Middle frontal gyrus (tissue), 1 donor: ENCODE measurements around the gene SRPK3.
A peak's percentile ranks its signal among the peaks of the same experiment; 100 is the strongest.
"Not testable (repeated sequence)": the region's sequence is repeated elsewhere in the genome, so short reads cannot be mapped to it uniquely, and the experiment has no call there.

Source experiments
- DNase-seq: peaks from one replicate; pipeline ENCODE4 v3.0.0-alpha.2; 2015; ENCODE audit warnings: low spot score; ENCODE audit errors: extremely low spot score

The SRPK3 gene

GRCh38 chrX:153746359-153746758, 34.5 kb upstream of the SRPK3 start:
- DNase-seq: no peak

- DNase-seq: not testable (repeated sequence)
These were observed 33.9 kb upstream of the SRPK3 start for GRCh38 chrX:153746991-153747390.

- not testable (repeated sequence) for DNase-seq
These were observed 31.8 kb upstream of the SRPK3 start for GRCh38 chrX:153749017-153749416.

- no peak for DNase-seq
These were observed 30.6 kb upstream of the SRPK3 start for GRCh38 chrX:153750127-153750774.

- DNase-seq: no peak
These were observed 25.7 kb upstream of the SRPK3 start for GRCh38 chrX:153755136-153755535.

GRCh38 chrX:153761863-153762262, 19.0 kb upstream of the SRPK3 start:
- DNase-seq: no peak

- no peak for DNase-seq
These were observed 18.1 kb upstream of the SRPK3 start for GRCh38 chrX:153762626-153763173.

- no peak for DNase-seq
These were observed 17.4 kb upstream of the SRPK3 start for GRCh38 chrX:153763298-153763932.

- peak; percentile 50 for DNase-seq
These were observed 16.7 kb upstream of the SRPK3 start, which contains the start of gene PLXNB3 for GRCh38 chrX:153763989-153764755. Gene PLXNB3, plus strand, starts transcription at chrX:153764249. Its CDS starts 1,287 bp downstream, at chrX:153765536.

GRCh38 chrX:153764786-153765137, 16.1 kb upstream of the SRPK3 start:
- no peak for DNase-seq

- DNase-seq: peak; percentile 72
These were observed 15.4 kb upstream of the SRPK3 start for GRCh38 chrX:153765138-153766079.

- DNase-seq: no peak
These were observed 14.6 kb upstream of the SRPK3 start for GRCh38 chrX:153766098-153766817.

- DNase-seq: no peak
These were observed 13.8 kb upstream of the SRPK3 start for GRCh38 chrX:153766871-153767673.

GRCh38 chrX:153767674-153768055, 13.2 kb upstream of the SRPK3 start:
- no peak for DNase-seq

GRCh38 chrX:153768311-153769157, 12.3 kb upstream of the SRPK3 start:
- no peak for DNase-seq

GRCh38 chrX:153769158-153769864, 11.5 kb upstream of the SRPK3 start:
- DNase-seq: no peak

- DNase-seq: no peak
These were observed 10.8 kb upstream of the SRPK3 start for GRCh38 chrX:153769865-153770600.
